ENCODE data around the gene HECW1. TPM values are rescaled to one million over a fixed set of nuclear protein-coding genes. Genes with fewer than 3 reads are reported as not detected.
"Not testable (repeated sequence)": the region's sequence is repeated elsewhere in the genome, so short reads cannot be mapped to it uniquely, and the experiment has no call there.

HECW1 gene
- total RNA-seq, 1 donor from 2014 or later = 4.1 TPM

GRCh38 chr7:43573832-43574231 is 461.4 kb downstream of the HECW1 start:
- not testable (repeated sequence) for DNase-seq (ENCODE audit: low spot score)

- DNase-seq (ENCODE audit: low spot score) = no peak
Observed at GRCh38 chr7:43575506-43575905, 463.1 kb downstream of the HECW1 start.

- no peak for DNase-seq (ENCODE audit: low spot score)
Observed at GRCh38 chr7:43576241-43576640, 463.8 kb downstream of the HECW1 start.

GRCh38 chr7:43577485-43577951 is 465.1 kb downstream of the HECW1 start:
- DNase-seq (ENCODE audit: low spot score) = no peak

- peak; percentile 95 for DNase-seq (ENCODE audit: low spot score)
Observed at GRCh38 chr7:43582503-43583423, 470.3 kb downstream of the HECW1 start, which contains the start of gene STK17A. TSS of gene STK17A (plus strand) at chr7:43583108. CDS start at chr7:43583244, 136 bp downstream.

GRCh38 chr7:43583424-43584194 is 471.2 kb downstream of the HECW1 start:
- peak; percentile 62 for DNase-seq (ENCODE audit: low spot score)

- DNase-seq (ENCODE audit: low spot score) = peak; percentile 13
Observed at GRCh38 chr7:43584195-43584586, 471.7 kb downstream of the HECW1 start.

- DNase-seq (ENCODE audit: low spot score) = not testable (repeated sequence)
Observed at GRCh38 chr7:43584733-43585132, 472.3 kb downstream of the HECW1 start.

GRCh38 chr7:43585562-43585961 is 473.1 kb downstream of the HECW1 start:
- peak; percentile 38 for DNase-seq (ENCODE audit: low spot score)

GRCh38 chr7:43586251-43586900 is 473.9 kb downstream of the HECW1 start:
- DNase-seq (ENCODE audit: low spot score) = peak; percentile 17

GRCh38 chr7:43588477-43589132 is 476.2 kb downstream of the HECW1 start:
- DNase-seq (ENCODE audit: low spot score) = no peak

- DNase-seq (ENCODE audit: low spot score) = no peak
Observed at GRCh38 chr7:43589133-43589478, 476.7 kb downstream of the HECW1 start.

- DNase-seq (ENCODE audit: low spot score) = no peak
Observed at GRCh38 chr7:43589728-43590127, 477.3 kb downstream of the HECW1 start.

GRCh38 chr7:43590862-43591557 is 478.6 kb downstream of the HECW1 start:
- DNase-seq (ENCODE audit: low spot score) = no peak

- no peak for DNase-seq (ENCODE audit: low spot score)
Observed at GRCh38 chr7:43591558-43592180, 479.2 kb downstream of the HECW1 start.

GRCh38 chr7:43592326-43592725 is 479.9 kb downstream of the HECW1 start:
- DNase-seq (ENCODE audit: low spot score) = no peak

- no peak for DNase-seq (ENCODE audit: low spot score)
Observed at GRCh38 chr7:43593010-43593409, 480.6 kb downstream of the HECW1 start.

GRCh38 chr7:43594020-43594419 is 481.6 kb downstream of the HECW1 start:
- no peak for DNase-seq (ENCODE audit: low spot score)

- DNase-seq (ENCODE audit: low spot score) = not testable (repeated sequence)
Observed at GRCh38 chr7:43596426-43596825, 484.0 kb downstream of the HECW1 start.

GRCh38 chr7:43600056-43600455 is 487.6 kb downstream of the HECW1 start:
- no peak for DNase-seq (ENCODE audit: low spot score)

Measured in umbilical cord (tissue), 2 donors.